Measurements from ENCODE around the gene NAALADL2. TPM values are rescaled to one million over a fixed set of nuclear protein-coding genes. Genes with fewer than 3 reads are reported as not detected.

The NAALADL2 gene
- total RNA-seq, 2 experiments from 2014 or later: 0.30 to 1.2 TPM

DNA sequence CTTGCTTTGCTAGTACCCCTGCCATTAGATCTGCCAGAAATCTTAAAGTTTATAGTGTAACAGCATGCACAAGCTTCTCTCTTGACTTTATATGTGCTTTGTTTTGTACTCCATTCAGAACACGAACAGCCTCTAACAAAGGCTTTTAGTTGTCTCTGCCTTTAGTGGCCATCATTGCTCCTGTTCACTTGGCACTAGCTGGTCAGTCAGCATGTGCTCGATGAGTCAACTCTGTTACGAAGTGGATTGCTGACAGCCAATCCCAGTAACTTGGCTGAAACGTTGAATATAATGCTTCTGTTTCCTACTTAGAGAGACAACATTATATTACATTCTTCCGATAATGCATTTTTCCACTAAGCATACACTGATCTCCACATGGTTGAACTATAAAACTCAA is 349.2 kb downstream of the NAALADL2 start:
- no peaks in the 10 kb centered on the region for H3K9me3 ChIP-seq (ENCODE audit: control insufficient read depth in 1 of 2, insufficient read depth in 1 of 2, low read length in 2 of 2)
- H3K4me3 ChIP-seq (ENCODE audit: low read length): no peak overlapping the region
- Mint-ChIP-seq H3K36me3 (ENCODE audit: low read depth) (no peaks in the 10 kb centered on the region), H3K27me3 (no peaks in the 10 kb centered on the region), H3K4me3 (no peak overlapping the region), H3K9me3 (peaks cover 7% of the 10 kb centered on the region), H3K4me1 (ENCODE audit: low read depth) (no peaks in the 10 kb centered on the region), H3K27ac (no peak overlapping the region)
- no peaks in the 10 kb centered on the region for H3K27me3 ChIP-seq (ENCODE audit: control insufficient read depth in 1 of 2, insufficient read depth in 2 of 2, low read length in 2 of 2)
- no peak for TF ChIP-seq CTCF (IDR thresholded peaks at IDR 0.05)
- DNase-seq (no peak), ATAC-seq (ENCODE audit: poor library complexity) (no peak)
- intact Hi-C loops (cut with DNase I, micrococcal nuclease): no loop called here
- no peaks in the 10 kb centered on the region for H3K4me1 ChIP-seq (ENCODE audit: insufficient read depth, low read length)
- ChIA-PET CTCF (no interaction called here), POLR2A (no interaction called here)
- no peak overlapping the region for H3K27ac ChIP-seq (ENCODE audit: low read depth in 1 of 2, low read length in 2 of 2)
- H3K36me3 ChIP-seq (ENCODE audit: insufficient read depth, low read length): no peaks in the 10 kb centered on the region

DNA sequence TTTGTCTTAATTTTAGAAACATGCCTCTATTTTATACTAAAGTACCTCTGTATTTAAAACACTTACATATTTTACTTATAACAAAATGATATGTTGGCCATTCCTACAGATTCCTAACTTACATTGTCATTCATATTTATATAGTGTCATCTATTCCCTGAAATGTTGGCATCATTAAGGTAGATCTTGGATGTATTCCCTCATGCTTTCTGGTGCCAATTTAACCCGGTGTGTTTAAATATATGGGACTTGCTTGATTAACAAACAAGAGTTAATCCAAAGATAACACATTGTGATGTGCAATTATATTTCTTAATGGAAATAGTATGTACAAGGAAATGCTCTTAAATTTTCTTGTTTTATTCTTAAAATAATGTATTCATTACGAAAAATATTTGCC is 352.3 kb downstream of the NAALADL2 start:
- Mint-ChIP-seq H3K9me3 (peaks cover 4% of the 10 kb centered on the region), H3K36me3 (ENCODE audit: low read depth) (no peaks in the 10 kb centered on the region), H3K27ac (no peak overlapping the region), H3K27me3 (no peaks in the 10 kb centered on the region), H3K4me3 (no peak overlapping the region), H3K4me1 (ENCODE audit: low read depth) (no peaks in the 10 kb centered on the region)
- Histone ChIP-seq H3K4me3 (ENCODE audit: low read length) (no peak overlapping the region), H3K9me3 (ENCODE audit: control insufficient read depth in 1 of 2, insufficient read depth in 1 of 2, low read length in 2 of 2) (peaks cover 0 to under 1% of the 10 kb centered on the region in 2 experiments), H3K4me1 (ENCODE audit: insufficient read depth, low read length) (no peaks in the 10 kb centered on the region), H3K27ac (ENCODE audit: low read depth in 1 of 2, low read length in 2 of 2) (no peak overlapping the region), H3K36me3 (ENCODE audit: insufficient read depth, low read length) (no peaks in the 10 kb centered on the region), H3K27me3 (ENCODE audit: control insufficient read depth in 1 of 2, insufficient read depth in 2 of 2, low read length in 2 of 2) (no peaks in the 10 kb centered on the region)
- no peak for DNase-seq
- intact Hi-C loops (cut with DNase I, micrococcal nuclease): no loop called here
- ChIA-PET CTCF (no interaction called here), POLR2A (no interaction called here)
- TF ChIP-seq CTCF (IDR thresholded peaks at IDR 0.05): no peak
- ATAC-seq (ENCODE audit: poor library complexity): no peak

DNA sequence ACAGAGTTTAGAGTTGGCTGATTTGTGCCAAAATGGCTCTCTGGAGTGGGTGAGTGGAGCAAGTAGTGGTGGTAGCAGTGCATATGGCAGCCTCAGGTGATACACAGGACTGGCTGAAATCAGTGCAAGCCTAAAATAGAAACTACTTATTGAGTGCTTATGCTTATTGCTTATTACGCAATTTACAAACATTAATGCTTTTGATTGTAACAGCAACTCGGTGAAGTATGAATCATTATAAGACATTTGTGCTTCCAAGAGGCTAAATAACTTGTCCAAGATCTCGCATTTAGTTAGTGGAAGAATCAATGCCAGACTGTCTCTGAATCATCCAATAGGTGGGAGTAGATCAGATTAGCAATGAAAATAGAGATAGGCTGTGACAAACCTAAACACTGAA is 353.8 kb downstream of the NAALADL2 start:
- intact Hi-C loops (cut with DNase I, micrococcal nuclease): no loop called here
- POLR2A ChIA-PET: no interaction called here
- no peak for TF ChIP-seq CTCF (IDR thresholded peaks at IDR 0.05)

More for the DNA sequence above, 353.8 kb downstream of the NAALADL2 start:
- Mint-ChIP-seq H3K9me3 (peaks cover 2% of the 10 kb centered on the region), H3K27ac (no peak overlapping the region), H3K4me3 (no peak overlapping the region), H3K27me3 (no peaks in the 10 kb centered on the region), H3K36me3 (ENCODE audit: low read depth) (no peaks in the 10 kb centered on the region), H3K4me1 (ENCODE audit: low read depth) (no peaks in the 10 kb centered on the region)
- Histone ChIP-seq H3K27me3 (ENCODE audit: control insufficient read depth in 1 of 2, insufficient read depth in 2 of 2, low read length in 2 of 2) (no peaks in the 10 kb centered on the region), H3K36me3 (ENCODE audit: insufficient read depth, low read length) (no peaks in the 10 kb centered on the region), H3K4me1 (ENCODE audit: insufficient read depth, low read length) (no peaks in the 10 kb centered on the region), H3K4me3 (ENCODE audit: low read length) (no peak overlapping the region), H3K9me3 (ENCODE audit: control insufficient read depth in 1 of 2, insufficient read depth in 1 of 2, low read length in 2 of 2) (peaks cover 0 to 4% of the 10 kb centered on the region in 2 experiments), H3K27ac (ENCODE audit: low read depth in 1 of 2, low read length in 2 of 2) (no peak overlapping the region)
- ATAC-seq (ENCODE audit: poor library complexity) (no peak), DNase-seq (no peak)
- CTCF ChIA-PET: no interaction called here

All from CD4-positive, alpha-beta T cell (primary cell).